ENCODE results near the gene DOC2B. TPM values are rescaled to one million over a fixed set of nuclear protein-coding genes. Genes with fewer than 3 reads are reported as not detected.
A peak's percentile ranks its signal among the peaks of the same experiment; 100 is the strongest.

The DOC2B gene
- total and polyA plus RNA-seq, 9 of the 15 experiments (the other 6 are each of a cell fraction or from before 2014, with no cell fraction given) = 0.02 TPM; not detected in 8

GRCh38 chr17:183021-183420 is 1.6 kb upstream of the DOC2B start:
- in situ Hi-C loops (cut with MboI) = no loop called here
- Histone ChIP-seq H2AFZ (ENCODE audit: low read depth, low read length) (no peak overlapping the region), H3K36me3 (ENCODE audit: control insufficient read depth, insufficient read depth, low read length) (no peaks in the 10 kb centered on the region), H3K9me3 (replicated peaks; ENCODE audit: control insufficient read depth, insufficient read depth, low read depth, low read length) (no peaks in the 10 kb centered on the region), H3K79me2 (ENCODE audit: control insufficient read depth, insufficient read depth, low read length) (no peaks in the 10 kb centered on the region), H4K20me1 (replicated peaks; ENCODE audit: control insufficient read depth, insufficient read depth, low read length) (no peaks in the 10 kb centered on the region), H3K4me1 (replicated peaks in 1 of 2; ENCODE audit: control insufficient read depth in 2 of 2, insufficient read depth in 2 of 2, low read length in 2 of 2) (no peaks in the 10 kb centered on the region), H3K27ac (ENCODE audit: extremely low read depth, low read depth, low read length) (no peak overlapping the region), H3K4me3 (no peak overlapping the region), H3K9me1 (ENCODE audit: control insufficient read depth, insufficient read depth, low read length) (no peaks in the 10 kb centered on the region), H3K27me3 (ENCODE audit: control insufficient read depth in 2 of 2, insufficient read depth in 2 of 2, low read length in 2 of 2) (peaks cover 0 to 10% of the 10 kb centered on the region in 2 experiments; a peak in 2 of 5 replicates), H3K9ac (ENCODE audit: insufficient read depth in 1 of 2, low read depth in 2 of 2, low read length in 2 of 2) (no peak overlapping the region), H3K4me2 (ENCODE audit: insufficient read depth, low read length) (no peak overlapping the region)
- no TSS peak for BruUV-seq (replicated peaks)
- ATAC-seq (no peak), DNase-seq (ENCODE audit: extremely low read depth in 1 of 4, low spot score in 3 of 4) (no peak), FAIRE-seq (no peak)
- POLR2A ChIA-PET = interaction anchor here (1.1 kb wide), 1 partner anchor 42 kb away, joined by 3 read pairs; no protein-coding TSS in a partner anchor
- TF ChIP-seq U2AF1 (optimal IDR thresholded peaks at IDR 0.05; ENCODE audit: low read depth, low read length) (no peak), HCFC1 (IDR thresholded peaks at IDR 0.05; ENCODE audit: low read depth, low read length) (no peak), MIER1 (IDR thresholded peaks at IDR 0.05; ENCODE audit: low read depth) (no peak), HDAC3 (IDR thresholded peaks at IDR 0.05; ENCODE audit: borderline replicate concordance, partially characterized antibody) (no peak)
- CTCF ChIA-PET (ENCODE audit: low intra/inter-chr PET ratio) = no interaction called here
- intact Hi-C loops (cut with micrococcal nuclease) = no loop called here
- 12% methylated on average over 8 of the region's 8 CpGs for WGBS (ENCODE audit: insufficient coverage, low coverage, missing lambda C conversion rate)

- no peaks in the 10 kb centered on the region for H3K9me1 ChIP-seq (ENCODE audit: control insufficient read depth, insufficient read depth, low read length)
- 32% methylated on average over 16 of the region's 18 CpGs for WGBS (ENCODE audit: insufficient coverage, low coverage, missing lambda C conversion rate)
- H4K20me1 ChIP-seq (replicated peaks; ENCODE audit: control insufficient read depth, insufficient read depth, low read length) = no peaks in the 10 kb centered on the region
- no peak overlapping the region for H2AFZ ChIP-seq (ENCODE audit: low read depth, low read length)
- CTCF ChIA-PET (ENCODE audit: low intra/inter-chr PET ratio) = no interaction called here
- POLR2A ChIA-PET = no interaction called here
- DNase-seq (ENCODE audit: extremely low read depth in 1 of 4, low spot score in 3 of 4) = no peak
- H3K27me3 ChIP-seq (ENCODE audit: control insufficient read depth in 2 of 2, insufficient read depth in 2 of 2, low read length in 2 of 2) = peaks cover 0 to 18% of the 10 kb centered on the region in 2 experiments; a peak in 2 of 5 replicates
- H3K27ac ChIP-seq (ENCODE audit: extremely low read depth, low read depth, low read length) = no peak overlapping the region
- peak; percentile 55 for ATAC-seq
- no peaks in the 10 kb centered on the region for H3K9me3 ChIP-seq (replicated peaks; ENCODE audit: control insufficient read depth, insufficient read depth, low read depth, low read length)
- in situ Hi-C loops (cut with MboI) = no loop called here
- H3K36me3 ChIP-seq (ENCODE audit: control insufficient read depth, insufficient read depth, low read length) = no peaks in the 10 kb centered on the region
- no peak overlapping the region for H3K4me3 ChIP-seq
- intact Hi-C loops (cut with micrococcal nuclease) = no loop called here
- H3K9ac ChIP-seq (ENCODE audit: insufficient read depth in 1 of 2, low read depth in 2 of 2, low read length in 2 of 2) = no peak overlapping the region
- no peaks in the 10 kb centered on the region for H3K4me1 ChIP-seq (replicated peaks in 1 of 2; ENCODE audit: control insufficient read depth in 2 of 2, insufficient read depth in 2 of 2, low read length in 2 of 2)
- no peaks in the 10 kb centered on the region for H3K79me2 ChIP-seq (ENCODE audit: control insufficient read depth, insufficient read depth, low read length)
- FAIRE-seq = no peak
- H3K4me2 ChIP-seq (ENCODE audit: insufficient read depth, low read length) = no peak overlapping the region
- BruUV-seq (replicated peaks) = no TSS peak
- peak; percentile 44; the same call in 1 of the 2 replicates for TF ChIP-seq CEBPG (CRISPR knock-in tag; IDR thresholded peaks at IDR 0.05)
- peak; percentile 41 to 43; a peak in 1 of 4 replicates for TF ChIP-seq CEBPG (tag; conservative IDR thresholded peaks at IDR 0.05 in 1 of 2, IDR thresholded peaks at IDR 0.05 in 1 of 2)
- peak; percentile 36; the same call in 1 of the 2 replicates for TF ChIP-seq CEBPB (tag; IDR thresholded peaks at IDR 0.05)
- 0 out of 2 replicates have a peak, but pooled peaks have one; percentile 9 for TF ChIP-seq JUND (IDR thresholded peaks at IDR 0.05; ENCODE audit: borderline replicate concordance, low read depth, low read length)
- TF ChIP-seq JUND (tag; IDR thresholded peaks at IDR 0.05; ENCODE audit: borderline replicate concordance, low read depth, low read length) = no peak
- peak; percentile 19; the same call in 1 of the 2 replicates for TF ChIP-seq VEZF1 (CRISPR knock-in tag; IDR thresholded peaks at IDR 0.05)
- TF ChIP-seq ZNF586 (CRISPR knock-in tag; conservative IDR thresholded peaks at IDR 0.05) = no peak
- TF ChIP-seq ATF3 (IDR thresholded peaks at IDR 0.05) = peak; percentile 58; the same call in 1 of the 2 replicates
- TF ChIP-seq ATF3 (CRISPR knock-in tag; conservative IDR thresholded peaks at IDR 0.05) = no peak
Observed at GRCh38 chr17:182050-182751, 751 bp upstream of the DOC2B start.
